Effector memory CD4-positive, alpha-beta T cell (primary cell): ENCODE results near the gene LDLRAD4.

Experiments used
- DNase-seq, 3 donors: peaks; one replicate each; pipeline ENCODE4 v3.0.0-alpha.2; 2020
- H3K27ac ChIP-seq: 2 replicates; pipeline ENCODE4 v1.7.0; 2013; ENCODE audit warnings: mild to moderate bottlenecking, low read length, moderate library complexity; ENCODE audit not compliant: insufficient read depth, poor library complexity, severe bottlenecking
- H3K27me3 ChIP-seq: replicated peaks from 2 replicates; pipeline ENCODE4 v1.7.0; 2013; ENCODE audit warnings: mild to moderate bottlenecking, low read length; ENCODE audit not compliant: insufficient read depth, control insufficient read depth, poor library complexity, severe bottlenecking
- H3K36me3 ChIP-seq: 2 replicates; pipeline ENCODE4 v1.7.0; 2013; ENCODE audit warnings: mild to moderate bottlenecking, low read length, moderate library complexity; ENCODE audit not compliant: control insufficient read depth, insufficient read depth
- H3K4me1 ChIP-seq: 2 replicates; pipeline ENCODE4 v1.7.0; 2013; ENCODE audit warnings: low read length, mild to moderate bottlenecking; ENCODE audit not compliant: control insufficient read depth, insufficient read depth, poor library complexity, severe bottlenecking
- H3K4me3 ChIP-seq: 2 replicates; pipeline ENCODE4 v1.7.0; 2013; ENCODE audit warnings: low read length, low read depth, mild to moderate bottlenecking; ENCODE audit not compliant: insufficient read depth, poor library complexity, severe bottlenecking
- H3K9me3 ChIP-seq: 2 replicates; pipeline ENCODE4 v1.7.0; 2013; ENCODE audit warnings: mild to moderate bottlenecking, low read length, moderate library complexity; ENCODE audit not compliant: control insufficient read depth

Gene LDLRAD4

GRCh38 chr18:13292736-13293135, 74.2 kb downstream of the LDLRAD4 start:
- no peak overlapping the region for H3K27ac ChIP-seq
- H3K4me3 ChIP-seq, result no peak overlapping the region
- H3K27me3 ChIP-seq, result no peaks in the 10 kb centered on the region
- H3K4me1 ChIP-seq, result no peaks in the 10 kb centered on the region
- H3K9me3 ChIP-seq, result no peaks in the 10 kb centered on the region
- no peaks in the 10 kb centered on the region for H3K36me3 ChIP-seq
- DNase-seq, result no peak

GRCh38 chr18:13294309-13294708, 75.7 kb downstream of the LDLRAD4 start:
- Histone ChIP-seq H3K4me3 (no peak overlapping the region), H3K27me3 (no peaks in the 10 kb centered on the region), H3K4me1 (no peaks in the 10 kb centered on the region), H3K36me3 (no peaks in the 10 kb centered on the region), H3K9me3 (no peaks in the 10 kb centered on the region), H3K27ac (no peak overlapping the region)
- DNase-seq, result no peak

GRCh38 chr18:13295894-13296293, 77.3 kb downstream of the LDLRAD4 start:
- H3K36me3 ChIP-seq, result no peaks in the 10 kb centered on the region
- H3K4me3 ChIP-seq, result no peak overlapping the region
- no peaks in the 10 kb centered on the region for H3K27me3 ChIP-seq
- H3K27ac ChIP-seq, result no peak overlapping the region
- H3K4me1 ChIP-seq, result no peaks in the 10 kb centered on the region
- H3K9me3 ChIP-seq, result no peaks in the 10 kb centered on the region
- no peak for DNase-seq

GRCh38 chr18:13296867-13297574, 78.5 kb downstream of the LDLRAD4 start:
- Histone ChIP-seq H3K36me3 (no peaks in the 10 kb centered on the region), H3K27me3 (no peaks in the 10 kb centered on the region), H3K27ac (no peak overlapping the region), H3K9me3 (no peaks in the 10 kb centered on the region), H3K4me3 (no peak overlapping the region), H3K4me1 (no peaks in the 10 kb centered on the region)
- DNase-seq, result no peak

- Histone ChIP-seq H3K4me1 (no peaks in the 10 kb centered on the region), H3K9me3 (no peaks in the 10 kb centered on the region), H3K4me3 (no peak overlapping the region), H3K27me3 (no peaks in the 10 kb centered on the region), H3K27ac (no peak overlapping the region), H3K36me3 (no peaks in the 10 kb centered on the region)
- DNase-seq, result no peak
These were observed 79.7 kb downstream of the LDLRAD4 start for GRCh38 chr18:13298262-13298661.

GRCh38 chr18:13300029-13300428, 81.5 kb downstream of the LDLRAD4 start:
- no peaks in the 10 kb centered on the region for H3K36me3 ChIP-seq
- no peak for DNase-seq
- H3K4me1 ChIP-seq, result no peaks in the 10 kb centered on the region

GRCh38 chr18:13300796-13301195, 82.2 kb downstream of the LDLRAD4 start:
- no peak for DNase-seq
- Histone ChIP-seq H3K27ac (no peak overlapping the region), H3K27me3 (no peaks in the 10 kb centered on the region), H3K4me3 (no peak overlapping the region), H3K9me3 (no peaks in the 10 kb centered on the region), H3K4me1 (no peaks in the 10 kb centered on the region), H3K36me3 (no peaks in the 10 kb centered on the region)

More at GRCh38 chr18:13300029-13300428, 81.5 kb downstream of the LDLRAD4 start:
- Histone ChIP-seq H3K4me3 (no peak overlapping the region), H3K9me3 (no peaks in the 10 kb centered on the region), H3K27me3 (no peaks in the 10 kb centered on the region), H3K27ac (no peak overlapping the region)

GRCh38 chr18:13302040-13302439, 83.5 kb downstream of the LDLRAD4 start:
- Histone ChIP-seq H3K36me3 (no peaks in the 10 kb centered on the region), H3K9me3 (no peaks in the 10 kb centered on the region), H3K27ac (no peak overlapping the region), H3K4me1 (no peaks in the 10 kb centered on the region), H3K4me3 (no peak overlapping the region), H3K27me3 (no peaks in the 10 kb centered on the region)
- no peak for DNase-seq

GRCh38 chr18:13302457-13303225, 84.1 kb downstream of the LDLRAD4 start:
- H3K27me3 ChIP-seq, result no peaks in the 10 kb centered on the region

GRCh38 chr18:13303756-13304364, 85.3 kb downstream of the LDLRAD4 start:
- no peaks in the 10 kb centered on the region for H3K27me3 ChIP-seq
- no peak overlapping the region for H3K27ac ChIP-seq
- no peak overlapping the region for H3K4me3 ChIP-seq
- no peaks in the 10 kb centered on the region for H3K4me1 ChIP-seq
- no peaks in the 10 kb centered on the region for H3K36me3 ChIP-seq
- no peaks in the 10 kb centered on the region for H3K9me3 ChIP-seq
- no peak for DNase-seq

More at GRCh38 chr18:13302457-13303225, 84.1 kb downstream of the LDLRAD4 start:
- no peak overlapping the region for H3K4me3 ChIP-seq
- no peak for DNase-seq
- no peak overlapping the region for H3K27ac ChIP-seq
- H3K36me3 ChIP-seq, result no peaks in the 10 kb centered on the region
- H3K9me3 ChIP-seq, result no peaks in the 10 kb centered on the region
- no peaks in the 10 kb centered on the region for H3K4me1 ChIP-seq
